ENCODE data around the gene USP53. TPM values are rescaled to one million over a fixed set of nuclear protein-coding genes. Genes with fewer than 3 reads are reported as not detected.
"Not testable (repeated sequence)": the region's sequence is repeated elsewhere in the genome, so short reads cannot be mapped to it uniquely, and the experiment has no call there.

The USP53 gene
- polyA plus RNA-seq, 10 donors, result 7.5 to 13.9 (median 9.9) TPM

DNA sequence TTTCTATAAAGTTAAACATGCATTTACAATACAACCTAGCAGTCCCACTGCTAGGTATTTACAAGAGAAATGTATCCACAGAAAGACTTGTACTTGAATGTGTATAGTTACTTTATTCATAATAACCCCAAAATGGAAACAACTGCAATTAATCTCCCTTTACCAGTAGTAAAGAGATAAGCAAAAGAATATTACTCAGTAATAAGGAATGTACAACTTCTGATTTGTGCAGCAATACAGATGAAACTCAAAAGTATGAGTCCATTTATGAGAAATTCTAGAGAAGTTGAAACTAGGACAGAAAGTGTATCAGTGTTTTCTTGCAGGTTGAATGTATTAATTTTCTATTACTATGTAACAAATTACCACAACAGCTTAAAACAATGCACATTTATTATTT is 15.2 kb downstream of the USP53 start:
- no peak for DNase-seq

DNA sequence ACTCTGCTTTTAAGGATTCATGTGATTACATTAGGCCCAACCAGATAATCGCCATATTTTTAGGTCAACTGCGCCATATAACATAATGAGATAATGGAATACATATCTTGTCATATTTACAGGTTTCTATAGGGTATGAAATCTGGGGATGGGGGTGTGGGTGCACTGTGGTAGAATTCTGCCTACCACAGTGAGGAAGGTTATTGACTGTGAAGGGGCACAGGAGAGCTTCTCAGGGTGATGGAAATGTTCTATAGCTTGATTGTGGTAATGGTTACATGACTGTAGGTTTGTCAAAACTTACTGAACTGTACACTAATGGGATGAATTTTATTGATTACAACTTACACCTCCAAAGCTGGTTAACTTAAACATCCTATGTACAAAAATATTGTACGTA is 15.9 kb downstream of the USP53 start:
- no peak for DNase-seq

DNA sequence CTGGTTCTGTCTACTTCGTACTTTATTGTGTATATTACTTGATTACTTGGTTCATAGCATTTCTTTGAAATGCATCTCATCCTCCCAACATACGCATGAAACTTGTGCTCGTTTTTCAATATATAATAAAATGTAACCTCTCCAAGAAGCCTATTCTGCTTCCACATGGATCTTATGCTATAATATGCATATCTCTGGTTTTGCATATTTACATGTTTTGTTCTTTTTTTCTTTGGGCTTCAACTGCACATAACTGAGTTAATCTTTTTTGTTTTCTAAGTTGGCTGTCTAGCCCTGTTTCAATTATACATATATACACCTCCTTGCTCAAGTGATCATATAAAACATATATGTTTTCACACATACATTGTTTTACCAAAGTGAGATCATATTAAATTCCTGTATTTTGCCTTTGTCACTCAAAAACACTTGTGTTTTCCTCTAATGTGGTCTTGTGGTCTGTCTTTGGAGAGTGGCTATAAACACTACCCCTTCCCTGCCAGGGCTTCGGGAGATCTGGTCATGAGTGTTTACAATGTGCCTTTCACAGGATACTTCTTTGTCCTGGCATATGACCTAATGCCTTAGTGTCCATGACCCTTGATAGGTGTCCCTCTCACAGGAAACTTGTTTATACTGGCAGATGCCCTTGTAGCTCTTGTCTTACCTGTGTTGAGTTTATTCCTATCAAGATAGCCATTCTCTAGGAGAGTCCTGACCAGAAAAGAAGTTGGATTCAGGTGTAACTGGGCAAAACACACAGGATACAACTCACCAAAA is 17.6 kb downstream of the USP53 start:
- no peak for DNase-seq

DNA sequence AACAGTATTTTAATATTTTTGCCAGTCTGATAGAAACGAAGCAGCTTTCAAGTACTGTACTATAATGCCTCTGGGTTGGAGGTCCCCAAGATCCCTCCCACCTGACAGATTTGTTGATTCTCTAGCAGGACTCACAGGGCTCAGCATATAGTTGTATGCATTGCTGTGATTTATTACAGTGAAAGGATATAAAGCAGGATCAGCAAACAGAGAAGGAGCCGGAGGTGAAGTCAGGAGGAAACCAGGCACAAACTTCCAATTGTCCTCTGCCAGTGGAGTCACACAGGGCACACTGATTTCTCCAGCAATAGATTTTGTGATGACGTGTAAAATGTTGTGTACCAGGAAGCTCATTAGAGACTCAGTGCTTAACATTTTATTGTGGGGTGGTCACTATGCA is 19.0 kb downstream of the USP53 start:
- DNase-seq, result no peak

DNA sequence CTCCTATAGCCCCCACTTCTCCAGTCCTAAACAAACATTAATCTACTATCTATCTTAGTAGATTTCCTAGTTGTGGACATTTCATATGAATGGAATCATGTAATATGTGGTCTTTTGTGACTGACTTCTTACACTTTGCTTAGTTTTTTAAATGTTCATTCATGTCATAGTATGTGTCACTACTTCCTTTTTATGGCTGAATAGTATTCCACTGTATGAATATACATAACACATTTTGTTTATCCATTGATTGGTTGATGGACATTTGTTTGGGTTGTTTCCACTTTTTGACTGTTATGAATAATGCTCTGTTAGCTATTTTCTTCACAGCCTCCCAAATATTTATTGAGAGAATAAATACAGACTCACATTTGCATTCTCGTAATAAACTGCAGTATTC is 19.8 kb downstream of the USP53 start:
- no peak for DNase-seq

DNA sequence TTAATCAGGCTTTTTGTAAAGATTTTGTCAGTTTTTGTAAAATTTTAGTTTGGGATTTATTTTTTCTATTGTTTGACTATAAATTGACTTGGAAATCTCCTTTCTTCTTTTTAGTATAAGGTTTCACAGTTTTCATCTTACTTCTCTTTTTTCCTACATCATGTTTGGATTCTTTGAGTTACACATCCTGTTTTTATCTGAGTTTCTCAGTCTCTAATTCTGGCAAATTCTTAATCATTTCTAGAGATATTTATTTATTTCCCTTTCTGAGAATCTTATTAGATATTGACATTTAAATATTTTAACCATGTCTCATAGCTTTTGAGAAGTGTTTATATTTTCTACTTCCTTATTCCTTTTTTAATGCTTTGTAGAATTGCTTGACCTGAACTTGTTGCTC is 20.7 kb downstream of the USP53 start:
- no peak for DNase-seq

DNA sequence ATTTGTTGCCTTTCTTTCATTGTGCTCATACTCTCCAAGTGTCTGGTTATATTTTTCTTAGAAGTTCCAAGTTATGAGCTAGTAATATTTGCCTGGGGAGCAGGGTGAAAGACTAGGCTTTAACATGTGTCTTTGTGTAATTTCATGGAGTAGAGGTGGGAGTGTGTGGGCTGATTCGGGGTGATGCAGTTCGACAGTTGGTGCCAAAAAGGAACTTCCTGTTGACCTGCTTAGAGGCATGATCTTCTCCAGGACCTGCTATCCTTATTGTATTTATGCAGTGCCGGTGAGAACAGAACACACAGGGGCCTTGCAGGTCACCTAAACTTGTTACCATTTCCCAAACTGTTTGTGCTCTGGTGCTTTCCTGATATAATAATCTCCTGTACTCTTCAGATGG is 21.2 kb downstream of the USP53 start:
- DNase-seq, result no peak

DNA sequence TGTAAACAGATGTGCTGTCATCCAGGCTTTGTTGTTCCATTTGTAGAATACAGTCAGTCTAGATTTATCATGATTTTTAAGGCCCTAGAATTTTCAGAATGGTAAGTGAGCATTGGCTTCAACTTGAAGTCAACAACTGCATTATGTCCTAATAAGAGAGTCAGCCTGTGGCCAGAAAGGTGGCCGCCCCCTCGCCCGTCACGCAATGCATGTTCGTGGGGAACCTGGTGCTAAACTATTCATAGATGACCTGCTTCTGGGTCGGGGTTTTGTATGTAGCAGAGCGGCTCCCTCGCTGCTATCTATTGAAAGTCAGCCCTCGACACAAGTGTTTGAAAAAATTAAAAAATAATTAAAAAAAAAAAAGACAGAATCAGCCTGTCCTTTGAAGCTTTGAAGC is 24.7 kb downstream of the USP53 start:
- DNase-seq, result no peak

DNA sequence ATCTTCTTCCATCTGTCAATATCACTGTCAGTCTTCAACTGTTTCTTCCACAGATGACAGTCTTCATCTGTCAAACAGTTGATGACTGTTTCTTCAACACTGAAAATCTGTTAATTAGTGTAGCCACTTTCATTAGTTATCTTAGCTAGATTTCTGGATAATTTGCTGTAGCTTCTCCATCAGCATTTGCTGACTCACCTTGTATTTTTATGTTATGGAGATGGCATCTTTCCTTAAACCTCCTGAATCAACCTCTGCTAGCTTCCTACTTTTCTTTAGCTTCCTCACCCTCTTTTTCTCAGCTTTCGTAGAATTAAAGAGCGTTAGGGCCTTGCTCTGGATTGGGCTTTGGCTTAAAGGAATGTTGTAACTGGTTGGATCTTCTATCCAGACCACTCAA is 25.1 kb downstream of the USP53 start:
- no peak for DNase-seq

DNA sequence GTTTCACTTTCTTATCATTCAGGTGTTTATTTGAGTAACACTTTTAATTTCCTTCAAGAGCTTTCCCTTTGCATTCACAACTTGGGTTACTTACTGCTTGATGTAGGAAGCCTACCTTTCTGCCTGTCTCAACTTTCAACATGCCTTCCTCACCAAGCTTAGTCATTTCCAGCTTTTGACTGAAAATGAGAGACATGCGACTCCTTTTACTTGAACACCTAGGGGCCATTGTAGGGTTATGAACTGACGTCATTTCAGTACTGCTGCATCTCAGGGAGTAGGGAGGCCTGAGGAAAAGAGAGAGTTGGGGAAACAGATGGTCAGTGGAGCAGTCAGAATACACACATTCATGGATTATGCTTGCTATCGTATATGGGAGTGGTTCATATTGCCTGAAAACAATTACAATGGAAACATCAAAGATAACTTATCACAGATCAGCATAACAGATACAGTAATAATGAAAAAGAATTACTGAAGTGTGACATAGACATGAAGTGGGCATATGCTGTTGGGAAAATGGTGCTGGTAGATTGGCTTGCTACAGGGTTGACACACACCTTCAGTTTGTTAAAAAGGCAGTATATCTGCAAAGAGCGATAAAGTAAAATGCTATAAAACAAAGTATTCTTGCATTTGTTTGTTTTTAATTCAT is 25.7 kb downstream of the USP53 start:
- no peak for DNase-seq

DNA sequence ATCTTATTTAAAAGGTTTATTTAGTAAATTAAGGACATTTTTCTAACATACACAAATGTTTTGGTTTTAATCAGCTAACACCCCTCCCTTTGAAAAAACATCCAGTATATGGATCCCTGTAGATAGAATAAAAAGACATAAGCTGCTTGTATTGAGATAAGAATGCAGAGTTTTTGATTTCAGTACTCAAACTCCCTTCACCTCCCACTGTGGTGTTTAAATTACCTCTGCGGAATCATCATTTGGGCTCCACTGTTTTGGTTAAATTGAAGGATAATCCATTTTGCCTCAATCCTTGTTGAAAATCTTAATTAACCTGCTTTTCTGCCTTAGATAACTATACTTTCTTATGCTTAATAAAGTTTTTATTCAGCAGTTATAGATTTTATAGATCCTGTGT is 27.6 kb downstream of the USP53 start:
- DNase-seq, result no peak

DNA sequence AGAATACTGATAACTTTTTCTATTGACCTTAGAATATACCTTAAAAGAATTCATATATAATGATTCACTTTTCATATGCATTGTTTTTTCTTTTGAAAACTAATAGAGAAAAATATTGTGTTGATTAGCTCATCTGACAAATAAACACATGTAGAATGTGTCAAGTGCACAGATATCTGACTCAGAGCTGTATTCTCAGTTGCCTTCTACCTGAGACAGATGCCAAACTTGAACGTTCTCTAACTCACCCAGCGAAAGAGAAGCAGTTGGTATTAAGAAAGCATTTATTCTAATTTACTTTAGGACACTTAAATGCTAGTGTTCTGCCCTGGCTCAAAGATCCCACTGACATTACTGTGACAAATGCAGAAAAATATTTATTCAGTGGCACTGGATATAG is 28.1 kb downstream of the USP53 start:
- DNase-seq, result no peak

DNA sequence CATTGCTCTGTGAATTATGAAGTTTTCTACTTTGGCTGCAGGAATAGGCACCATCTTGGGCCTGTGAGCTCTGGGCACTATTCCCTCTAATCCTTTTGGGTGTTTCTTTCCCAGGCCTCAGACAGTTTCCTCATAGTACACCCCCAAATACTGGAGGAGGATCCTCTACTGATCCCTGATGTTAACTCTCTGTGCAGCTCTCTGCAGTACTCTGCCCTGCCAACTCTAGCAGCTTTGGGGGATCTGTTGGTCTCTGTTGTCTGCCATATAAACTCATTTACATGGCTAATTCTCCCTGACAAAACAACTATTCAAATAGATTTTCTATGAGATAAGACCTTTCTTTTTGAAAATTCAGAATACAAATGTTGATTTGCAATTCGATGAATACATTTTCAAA is 29.9 kb downstream of the USP53 start:
- DNase-seq, result no peak

DNA sequence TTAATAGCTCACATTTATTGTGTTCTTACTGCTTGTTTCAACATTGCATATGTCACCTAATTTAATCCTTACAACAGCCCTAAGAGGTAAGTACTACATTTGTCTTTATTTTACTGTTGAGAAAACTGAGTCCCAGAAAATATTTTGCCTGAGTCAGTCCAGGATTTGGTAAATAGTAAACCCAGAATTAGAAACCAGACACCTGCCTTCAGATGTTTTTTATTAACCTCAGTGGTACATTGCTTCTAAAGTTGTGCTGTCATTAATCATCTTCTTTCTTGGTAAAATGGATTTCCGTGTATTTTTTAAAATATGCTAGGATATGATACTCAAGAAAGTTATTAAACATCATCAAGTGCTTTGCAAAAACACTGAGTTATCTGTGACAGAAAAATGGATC is 31.4 kb downstream of the USP53 start:
- no peak for DNase-seq

DNA sequence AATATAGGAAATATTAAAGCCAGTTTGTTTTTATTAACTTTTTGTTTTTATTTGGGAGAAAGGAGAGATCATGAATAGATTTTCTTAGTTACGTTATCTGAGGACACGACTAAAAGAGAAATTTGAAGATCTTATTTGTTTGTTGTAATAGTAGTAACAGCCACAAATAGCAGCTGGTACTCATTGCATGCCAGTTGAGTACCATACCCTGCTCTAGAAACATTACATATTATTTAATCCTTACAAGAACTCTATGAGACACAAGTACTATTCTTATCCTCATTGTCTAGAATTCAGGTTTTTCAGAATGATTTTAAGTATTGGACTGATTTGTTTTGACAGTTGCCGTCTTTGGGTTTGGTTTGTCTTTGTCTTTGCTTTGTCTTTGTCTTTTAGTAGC is 31.8 kb downstream of the USP53 start:
- DNase-seq, result no peak

DNA sequence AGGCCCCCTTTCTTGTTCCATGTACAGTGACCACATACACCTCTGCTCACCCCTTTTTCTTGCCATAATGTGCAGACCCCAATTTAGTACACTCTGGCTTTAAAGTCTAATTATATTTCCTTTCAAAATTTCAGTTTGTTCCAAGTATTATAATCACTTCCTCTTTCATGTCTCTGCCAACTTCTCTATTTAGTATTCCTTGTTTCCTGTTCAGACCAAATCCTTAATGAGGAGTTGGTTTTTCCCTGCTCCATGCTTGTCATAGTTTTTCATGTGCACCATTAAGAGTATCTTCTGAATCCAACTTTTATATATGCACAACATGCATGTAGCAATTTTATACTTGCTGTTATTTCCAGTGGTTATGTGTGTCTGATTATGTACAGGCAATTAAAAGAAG is 32.3 kb downstream of the USP53 start:
- peak in 1 of 3 donors; percentile 6 for DNase-seq

DNA sequence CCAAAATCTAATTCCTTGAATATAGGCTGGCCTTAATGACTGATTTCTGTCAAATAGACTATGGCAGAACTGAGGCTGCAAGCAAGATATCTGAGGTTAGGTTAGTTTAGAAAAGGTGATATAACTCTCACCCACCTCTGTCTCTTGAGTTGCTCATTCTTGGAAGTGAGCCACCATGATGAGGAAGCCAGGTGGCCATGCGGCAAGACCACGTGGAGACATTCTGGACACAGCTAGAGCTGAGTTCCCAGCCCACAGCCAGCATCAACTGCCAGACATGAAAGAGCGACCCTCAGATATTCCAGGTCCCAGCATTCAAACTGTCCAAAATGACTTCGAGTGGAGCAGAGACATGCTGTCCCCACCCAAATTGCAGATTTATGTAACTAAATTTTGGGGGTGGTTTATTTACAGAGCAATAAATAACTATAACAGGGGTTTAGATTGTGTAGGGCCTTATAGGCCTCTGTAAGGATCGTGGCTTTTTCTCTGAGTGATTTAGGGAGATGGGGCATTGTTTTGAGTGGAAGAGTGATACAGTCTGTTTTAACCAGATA is 33.7 kb downstream of the USP53 start:
- peak in 2 of 3 donors; percentile 5 to 8 for DNase-seq

DNA sequence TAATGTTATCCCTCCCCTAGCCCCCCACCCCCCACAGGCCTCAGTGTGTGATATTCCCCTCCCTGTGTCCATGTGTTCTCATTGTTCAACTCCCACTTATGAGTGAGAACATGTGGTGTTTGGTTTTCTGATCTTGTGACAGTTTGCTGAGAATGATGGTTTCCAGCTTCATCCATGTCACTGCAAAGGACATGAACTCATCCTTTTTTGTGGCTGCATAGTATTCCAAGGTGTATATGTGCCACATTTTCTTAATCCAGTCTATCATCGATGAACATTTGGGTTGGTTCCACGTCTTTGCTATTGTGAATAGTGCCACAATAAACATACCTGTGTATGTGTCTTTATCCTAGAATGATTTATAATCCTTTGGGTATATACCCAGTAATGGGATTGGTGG is 38.5 kb downstream of the USP53 start:
- DNase-seq, result not testable (repeated sequence)

DNA sequence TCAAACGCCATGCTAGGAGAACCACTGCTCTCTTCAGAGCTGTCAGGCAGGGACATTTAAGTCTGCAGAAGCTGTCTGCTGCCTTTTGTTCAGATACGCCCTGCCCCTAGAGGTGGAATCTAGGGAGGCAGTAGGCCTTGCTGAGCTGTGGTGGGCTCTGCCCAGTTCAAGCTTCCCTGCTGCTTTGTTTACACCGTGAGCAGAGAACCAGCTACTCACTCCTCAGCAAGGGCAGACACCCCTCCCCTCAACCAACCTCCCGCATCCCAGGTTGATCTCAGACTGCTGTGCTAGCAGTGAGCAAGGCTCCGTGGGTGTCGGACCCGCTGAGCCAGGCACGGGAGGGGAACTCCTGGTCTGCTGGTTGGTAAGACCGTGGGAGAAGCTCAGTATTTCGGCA is 42.7 kb downstream of the USP53 start:
- DNase-seq, result not testable (repeated sequence)

DNA sequence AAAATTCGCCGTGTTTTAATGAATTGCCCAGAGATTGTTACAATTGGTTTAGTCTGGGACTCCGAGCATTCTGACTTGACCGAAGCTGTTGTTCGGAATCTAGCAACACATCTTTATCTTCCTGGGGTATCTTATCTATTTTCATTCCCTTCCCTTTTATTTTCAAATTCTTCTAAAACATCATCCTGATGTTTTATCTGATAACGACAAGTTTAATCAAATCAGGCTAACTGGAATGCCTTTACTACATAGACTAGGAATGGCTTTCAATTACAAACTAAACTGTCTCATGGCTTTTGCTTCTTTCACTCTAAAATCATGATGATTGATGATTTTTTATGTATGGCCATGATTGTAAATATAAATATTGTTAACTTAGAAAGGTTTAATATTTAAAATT is 48.0 kb downstream of the USP53 start:
- no peak for DNase-seq

DNA sequence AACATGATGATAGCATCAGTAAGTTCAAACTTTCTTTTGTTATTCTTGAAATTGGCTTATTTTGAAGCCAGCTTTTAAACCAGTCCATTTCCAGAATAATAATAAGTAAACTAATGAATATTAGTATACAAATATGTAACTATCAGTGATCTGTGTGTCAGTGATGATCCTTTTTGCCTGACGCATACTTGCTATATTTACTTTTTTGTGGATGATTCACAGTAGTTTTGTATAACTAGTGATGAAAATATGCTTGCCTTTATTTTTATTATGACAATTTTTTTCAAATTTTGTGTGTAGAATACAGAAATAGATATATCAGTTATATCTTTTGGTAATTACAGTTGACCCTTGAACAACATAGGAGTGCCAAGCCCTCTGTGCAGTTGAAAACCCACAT is 49.5 kb downstream of the USP53 start:
- no peak for DNase-seq

DNA sequence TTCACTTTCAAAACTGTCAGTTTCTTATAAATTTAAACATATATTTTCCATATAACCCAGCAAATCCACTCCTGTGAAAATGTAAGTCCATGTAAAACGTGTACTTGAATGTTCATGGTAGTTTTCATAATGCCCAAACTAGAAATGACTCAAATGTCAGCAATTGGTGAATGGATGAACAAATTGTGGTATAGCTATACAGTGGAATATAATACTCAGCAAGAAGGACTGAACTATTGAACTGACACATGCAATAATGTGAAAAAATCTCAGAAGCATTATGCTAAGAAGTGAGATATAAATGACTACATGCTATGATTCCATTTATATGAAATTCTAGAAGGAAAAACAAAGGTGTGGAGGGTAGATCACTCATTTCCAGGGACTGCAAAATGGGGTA is 52.2 kb downstream of the USP53 start:
- DNase-seq, result no peak

DNA sequence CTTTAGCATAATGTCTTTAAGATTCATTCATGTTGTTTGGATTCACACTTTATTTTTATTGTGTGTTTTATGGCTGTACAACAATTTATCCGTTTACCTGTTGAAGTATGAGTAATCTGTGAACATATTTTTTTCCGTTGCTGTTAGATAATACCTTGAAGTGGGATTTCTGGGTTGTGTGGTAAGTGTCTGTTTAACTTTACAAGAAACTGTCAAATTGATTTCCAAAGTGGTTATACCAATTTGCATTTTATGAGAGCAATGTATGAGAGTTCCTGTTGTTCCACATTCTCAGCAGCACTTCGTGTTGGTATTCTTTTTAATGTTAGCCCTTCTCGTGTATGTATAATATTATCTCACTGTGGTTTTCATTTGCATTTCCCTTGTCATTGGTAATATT is 53.6 kb downstream of the USP53 start:
- no peak for DNase-seq

DNA sequence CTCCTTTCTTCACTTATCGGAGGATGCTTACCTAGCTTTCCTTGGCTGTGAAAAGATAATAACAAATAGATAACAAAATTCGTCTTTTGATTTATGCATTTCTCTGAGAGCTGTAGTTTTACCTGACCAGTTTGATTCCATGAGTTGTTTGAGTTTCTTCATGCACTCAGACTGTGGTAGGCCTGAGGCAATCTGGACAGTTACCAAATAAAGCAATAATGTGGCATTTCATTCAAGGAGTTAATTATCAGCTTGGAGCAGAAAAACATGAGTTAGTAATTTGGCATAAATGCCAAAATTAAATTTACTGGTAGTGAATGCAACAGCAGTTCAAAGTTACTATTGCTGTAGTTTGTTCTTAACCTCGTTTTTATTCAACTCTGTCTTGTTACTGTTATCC is 56.0 kb downstream of the USP53 start:
- no peak for DNase-seq
